Activated T-cell treated with anti-CD3 and anti-CD28 coated beads, Interleukin-2, amount 50 U/mL, for 4 hours (primary cell): Measurements from ENCODE around the gene IQCH. TPM values are rescaled to one million over a fixed set of nuclear protein-coding genes. Genes with fewer than 3 reads are reported as not detected.
"Not testable (repeated sequence)": the region's sequence is repeated elsewhere in the genome, so short reads cannot be mapped to it uniquely, and the experiment has no call there.

Source experiments
- ATAC-seq, 2 donors: fragments of 200-7000 bp; cut with Tn5 transposase; one replicate each; pipeline ENCODE4 v1.10.0; 2021
- DNase-seq: peaks from one replicate; pipeline ENCODE4 v3.0.0-alpha.2; 2020
- H3K27me3 Mint-ChIP-seq: one replicate; pipeline ENCODE4 v1.8.0; 2021; ENCODE audit warnings: low read depth, mixed read lengths
- H3K36me3 Mint-ChIP-seq: one replicate; pipeline ENCODE4 v1.8.0; 2022; ENCODE audit warnings: mixed read lengths; ENCODE audit not compliant: insufficient read depth
- H3K4me1 Mint-ChIP-seq: one replicate; pipeline ENCODE4 v1.8.0; 2021; ENCODE audit warnings: low read depth, mixed read lengths
- H3K4me3 Mint-ChIP-seq: one replicate; pipeline ENCODE4 v1.8.0; 2021; ENCODE audit warnings: mild to moderate bottlenecking, moderate library complexity, mixed read lengths
- H3K9me3 Mint-ChIP-seq: one replicate; pipeline ENCODE4 v1.8.0; 2021; ENCODE audit warnings: mixed read lengths
- total RNA-seq, 3 donors: library from RNA; stranded (reverse); gene quantifications; one replicate each; pipeline ENCODE4 v1.2.1, GENCODE V29; 2021

Gene IQCH
- total RNA-seq, 3 donors from 2014 or later, result 0.53 to 0.95 (median 0.53) TPM

- peaks cover 59% of the 10 kb centered on the region for H3K36me3 Mint-ChIP-seq
- DNase-seq, result no peak
- H3K4me3 Mint-ChIP-seq, result no peak overlapping the region
- peaks cover 8% of the 10 kb centered on the region for H3K4me1 Mint-ChIP-seq
- H3K27me3 Mint-ChIP-seq, result no peaks in the 10 kb centered on the region
- no peaks in the 10 kb centered on the region for H3K9me3 Mint-ChIP-seq
- no peak for ATAC-seq
Observed at GRCh38 chr15:67230504-67230903, 24.1 kb upstream of the IQCH start.

GRCh38 chr15:67232591-67232990 lies 22.0 kb upstream of the IQCH start:
- H3K36me3 Mint-ChIP-seq, result peaks cover 59% of the 10 kb centered on the region
- DNase-seq (no peak), ATAC-seq (no peak)
- H3K4me1 Mint-ChIP-seq, result peaks cover 9% of the 10 kb centered on the region
- no peaks in the 10 kb centered on the region for H3K27me3 Mint-ChIP-seq
- no peaks in the 10 kb centered on the region for H3K9me3 Mint-ChIP-seq
- no peak overlapping the region for H3K4me3 Mint-ChIP-seq

GRCh38 chr15:67240235-67241131 lies 14.1 kb upstream of the IQCH start:
- Mint-ChIP-seq H3K4me3 (peak overlapping the region; percentile 55), H3K27me3 (no peaks in the 10 kb centered on the region), H3K36me3 (peaks cover 12% of the 10 kb centered on the region), H3K9me3 (no peaks in the 10 kb centered on the region), H3K4me1 (peaks cover 52% of the 10 kb centered on the region)
- ATAC-seq (no peak), DNase-seq (peak; percentile 9)

- Mint-ChIP-seq H3K27me3 (no peaks in the 10 kb centered on the region), H3K9me3 (no peaks in the 10 kb centered on the region), H3K4me1 (peaks cover 55% of the 10 kb centered on the region), H3K4me3 (peak overlapping the region; percentile 55), H3K36me3 (peaks cover 11% of the 10 kb centered on the region)
- ATAC-seq (peak; percentile 89 to 90), DNase-seq (no peak)
Observed at GRCh38 chr15:67241132-67241855, 13.3 kb upstream of the IQCH start.

GRCh38 chr15:67242708-67243111 lies 11.9 kb upstream of the IQCH start:
- H3K4me3 Mint-ChIP-seq, result no peak overlapping the region
- ATAC-seq, result no peak

GRCh38 chr15:67244971-67245478 lies 9.6 kb upstream of the IQCH start:
- ATAC-seq, result no peak
- Mint-ChIP-seq H3K36me3 (peaks cover 27% of the 10 kb centered on the region), H3K4me1 (peaks cover 64% of the 10 kb centered on the region), H3K9me3 (peaks cover 4% of the 10 kb centered on the region), H3K4me3 (no peak overlapping the region), H3K27me3 (no peaks in the 10 kb centered on the region)
- DNase-seq, result no peak

More at GRCh38 chr15:67242708-67243111, 11.9 kb upstream of the IQCH start:
- Mint-ChIP-seq H3K36me3 (peaks cover 21% of the 10 kb centered on the region), H3K27me3 (no peaks in the 10 kb centered on the region), H3K4me1 (peaks cover 61% of the 10 kb centered on the region), H3K9me3 (peaks cover 4% of the 10 kb centered on the region)
- no peak for DNase-seq

GRCh38 chr15:67246606-67247005 lies 8.0 kb upstream of the IQCH start:
- peaks cover 55% of the 10 kb centered on the region for H3K4me1 Mint-ChIP-seq
- not testable (repeated sequence) for DNase-seq, H3K9me3 Mint-ChIP-seq, ATAC-seq, H3K4me3 Mint-ChIP-seq, H3K27me3 Mint-ChIP-seq
- peaks cover 28% of the 10 kb centered on the region for H3K36me3 Mint-ChIP-seq

GRCh38 chr15:67248011-67248505 lies 6.5 kb upstream of the IQCH start:
- Mint-ChIP-seq H3K4me3 (no peak overlapping the region), H3K36me3 (peaks cover 28% of the 10 kb centered on the region), H3K4me1 (peaks cover 56% of the 10 kb centered on the region), H3K27me3 (no peaks in the 10 kb centered on the region), H3K9me3 (peaks cover 4% of the 10 kb centered on the region)
- no peak for ATAC-seq
- no peak for DNase-seq

- Mint-ChIP-seq H3K9me3 (peaks cover 4% of the 10 kb centered on the region), H3K27me3 (no peaks in the 10 kb centered on the region), H3K4me3 (no peak overlapping the region), H3K36me3 (peaks cover 26% of the 10 kb centered on the region), H3K4me1 (peaks cover 59% of the 10 kb centered on the region)
- DNase-seq (no peak), ATAC-seq (no peak)
Observed at GRCh38 chr15:67249830-67250229, 4.8 kb upstream of the IQCH start.

GRCh38 chr15:67251318-67251717 lies 3.3 kb upstream of the IQCH start:
- H3K9me3 Mint-ChIP-seq, result peaks cover 4% of the 10 kb centered on the region
- H3K27me3 Mint-ChIP-seq, result no peaks in the 10 kb centered on the region
- H3K4me1 Mint-ChIP-seq, result peaks cover 55% of the 10 kb centered on the region
- H3K36me3 Mint-ChIP-seq, result peaks cover 18% of the 10 kb centered on the region
- no peak overlapping the region for H3K4me3 Mint-ChIP-seq
- ATAC-seq (no peak), DNase-seq (no peak)

GRCh38 chr15:67253101-67253500 lies 1.5 kb upstream of the IQCH start:
- peaks cover 43% of the 10 kb centered on the region for H3K4me1 Mint-ChIP-seq
- no peak for ATAC-seq

GRCh38 chr15:67253549-67254237 lies 893 bp upstream of the IQCH start:
- DNase-seq (no peak), ATAC-seq (peak in 1 of 2 donors; percentile 1)
- Mint-ChIP-seq H3K36me3 (peaks cover 3% of the 10 kb centered on the region), H3K4me1 (peaks cover 40% of the 10 kb centered on the region), H3K9me3 (no peaks in the 10 kb centered on the region), H3K4me3 (peak overlapping the region; percentile 99), H3K27me3 (no peaks in the 10 kb centered on the region)

More at GRCh38 chr15:67253101-67253500, 1.5 kb upstream of the IQCH start:
- Mint-ChIP-seq H3K4me3 (peak overlapping the region; percentile 99), H3K9me3 (no peaks in the 10 kb centered on the region), H3K36me3 (peaks cover 6% of the 10 kb centered on the region), H3K27me3 (no peaks in the 10 kb centered on the region)
- no peak for DNase-seq

- Mint-ChIP-seq H3K4me3 (peak overlapping the region; percentile 69), H3K36me3 (no peaks in the 10 kb centered on the region), H3K4me1 (peaks cover 31% of the 10 kb centered on the region), H3K27me3 (no peaks in the 10 kb centered on the region), H3K9me3 (no peaks in the 10 kb centered on the region)
- no peak for DNase-seq
- no peak for ATAC-seq
Observed at GRCh38 chr15:67256051-67256450, 1.5 kb downstream of the IQCH start.

GRCh38 chr15:67258412-67258811 lies 3.8 kb downstream of the IQCH start:
- H3K36me3 Mint-ChIP-seq, H3K4me3 Mint-ChIP-seq, H3K27me3 Mint-ChIP-seq, ATAC-seq, H3K9me3 Mint-ChIP-seq, DNase-seq: not testable (repeated sequence)
- H3K4me1 Mint-ChIP-seq, result peaks cover 13% of the 10 kb centered on the region
